BLaER1 (cell line): Measurements from ENCODE around the gene ZNF70.
A peak's percentile ranks its signal among the peaks of the same experiment; 100 is the strongest.

Experiments used
- H3K27ac ChIP-seq: shearing (Covaris generic); formaldehyde crosslinking; 2 replicates; pipeline ENCODE4 v1.8.1; 2022
- H3K27me3 ChIP-seq: shearing (Covaris generic); formaldehyde crosslinking; 2 replicates; pipeline ENCODE4 v1.8.1; 2022
- H3K36me3 ChIP-seq: shearing (Covaris generic); formaldehyde crosslinking; 2 replicates; pipeline ENCODE4 v1.8.1; 2022
- H3K4me1 ChIP-seq: shearing (Covaris generic); formaldehyde crosslinking; 2 replicates; pipeline ENCODE4 v1.8.1; 2022
- H3K4me2 ChIP-seq: shearing (Covaris generic); formaldehyde crosslinking; 2 replicates; pipeline ENCODE4 v1.8.1; 2022
- H3K4me3 ChIP-seq: shearing (Covaris generic); formaldehyde crosslinking; 2 replicates; pipeline ENCODE4 v1.8.1; 2022
- H3K9ac ChIP-seq: shearing (Covaris generic); formaldehyde crosslinking; 2 replicates; pipeline ENCODE4 v1.8.1; 2022
- H3K9me3 ChIP-seq: shearing (Covaris generic); formaldehyde crosslinking; 2 replicates; pipeline ENCODE4 v1.8.1; 2022
- H4K20me1 ChIP-seq: shearing (Covaris generic); formaldehyde crosslinking; 2 replicates; pipeline ENCODE4 v1.8.1; 2022
- Cebpa-rat ChIP-seq: shearing (Covaris generic); IDR thresholded peaks from 2 replicates; pipeline ENCODE4 v1.8.1; 2022

Gene ZNF70

GRCh38 chr22:23762842-23763578 is 12.1 kb upstream of the ZNF70 start, which contains the start of gene C22orf15:
Gene C22orf15 (plus strand): TSS chr22:23762990. CDS start chr22:23763307, 317 bp downstream.
- TF ChIP-seq Cebpa-rat = no peak
- Histone ChIP-seq H3K4me3 (peak within 1 kb of the TSS; percentile 82), H3K36me3 (peaks cover 21% of the 10 kb centered on the region), H3K27ac (peak within 1 kb of the TSS; percentile 77), H3K9ac (peak within 1 kb of the TSS; percentile 72), H3K9me3 (no peaks in the 10 kb centered on the region), H3K27me3 (no peaks in the 10 kb centered on the region), H3K4me1 (peaks cover 87% of the 10 kb centered on the region), H4K20me1 (peaks cover 43% of the 10 kb centered on the region), H3K4me2 (peak within 1 kb of the TSS; percentile 99)

- TF ChIP-seq Cebpa-rat = no peak
- Histone ChIP-seq H3K4me3 (no peak overlapping the region), H3K27ac (no peak overlapping the region), H3K36me3 (peaks cover 12% of the 10 kb centered on the region), H3K4me1 (peaks cover 97% of the 10 kb centered on the region), H3K4me2 (0 out of 2 replicates have a peak overlapping the region, but pooled peaks have one; percentile 43), H4K20me1 (peaks cover 21% of the 10 kb centered on the region), H3K27me3 (no peaks in the 10 kb centered on the region), H3K9me3 (no peaks in the 10 kb centered on the region), H3K9ac (no peak overlapping the region)
Observed at GRCh38 chr22:23760056-23760455, 9.1 kb upstream of the ZNF70 start.

- TF ChIP-seq Cebpa-rat = no peak
- Histone ChIP-seq H3K36me3 (peaks cover 8% of the 10 kb centered on the region), H3K9ac (no peak overlapping the region), H3K4me3 (no peak overlapping the region), H3K9me3 (no peaks in the 10 kb centered on the region), H3K27ac (no peak overlapping the region), H3K4me1 (peaks cover 97% of the 10 kb centered on the region), H3K4me2 (no peak overlapping the region), H3K27me3 (no peaks in the 10 kb centered on the region), H4K20me1 (peaks cover 16% of the 10 kb centered on the region)
Observed at GRCh38 chr22:23759566-23759965, 8.7 kb upstream of the ZNF70 start.

GRCh38 chr22:23756891-23757290 is 6.0 kb upstream of the ZNF70 start:
- no peak for TF ChIP-seq Cebpa-rat

GRCh38 chr22:23755711-23756110 is 4.8 kb upstream of the ZNF70 start:
- no peak overlapping the region for H3K4me3 ChIP-seq
- no peaks in the 10 kb centered on the region for H4K20me1 ChIP-seq
- H3K9ac ChIP-seq = peak overlapping the region; percentile 99; the same call in 1 of the 2 replicates
- H3K4me2 ChIP-seq = peak overlapping the region; percentile 99
- H3K4me1 ChIP-seq = peaks cover 65% of the 10 kb centered on the region
- H3K27me3 ChIP-seq = no peaks in the 10 kb centered on the region
- H3K36me3 ChIP-seq = no peaks in the 10 kb centered on the region
- no peaks in the 10 kb centered on the region for H3K9me3 ChIP-seq
- no peak for TF ChIP-seq Cebpa-rat
- peak overlapping the region; percentile 100 for H3K27ac ChIP-seq

More at GRCh38 chr22:23756891-23757290, 6.0 kb upstream of the ZNF70 start:
- no peak overlapping the region for H3K4me3 ChIP-seq
- peak overlapping the region; percentile 99 for H3K4me2 ChIP-seq
- no peaks in the 10 kb centered on the region for H4K20me1 ChIP-seq
- H3K9me3 ChIP-seq = no peaks in the 10 kb centered on the region
- H3K36me3 ChIP-seq = no peaks in the 10 kb centered on the region
- peaks cover 75% of the 10 kb centered on the region for H3K4me1 ChIP-seq
- H3K9ac ChIP-seq = peak overlapping the region; percentile 27; the same call in 1 of the 2 replicates
- H3K27me3 ChIP-seq = no peaks in the 10 kb centered on the region
- H3K27ac ChIP-seq = peak overlapping the region; percentile 64

- H3K9ac ChIP-seq = peak overlapping the region; percentile 99; the same call in 1 of the 2 replicates
- H3K4me3 ChIP-seq = peak overlapping the region; percentile 83
- no peaks in the 10 kb centered on the region for H3K27me3 ChIP-seq
- peak overlapping the region; percentile 100 for H3K27ac ChIP-seq
- no peaks in the 10 kb centered on the region for H3K36me3 ChIP-seq
- peaks cover 61% of the 10 kb centered on the region for H3K4me1 ChIP-seq
- no peaks in the 10 kb centered on the region for H3K9me3 ChIP-seq
- no peaks in the 10 kb centered on the region for H4K20me1 ChIP-seq
- peak; percentile 49; the same call in 1 of the 2 replicates for TF ChIP-seq Cebpa-rat
- peak overlapping the region; percentile 99 for H3K4me2 ChIP-seq
Observed at GRCh38 chr22:23754980-23755636, 4.2 kb upstream of the ZNF70 start.

- Histone ChIP-seq H3K27me3 (no peaks in the 10 kb centered on the region), H3K9me3 (no peaks in the 10 kb centered on the region), H3K4me3 (peak within 1 kb of the TSS; percentile 83), H3K36me3 (no peaks in the 10 kb centered on the region), H3K9ac (peak within 1 kb of the TSS; percentile 99), H3K27ac (peak within 1 kb of the TSS; percentile 100), H3K4me2 (peak within 1 kb of the TSS; percentile 99), H4K20me1 (peaks cover 6% of the 10 kb centered on the region; the same call in 1 of the 2 replicates), H3K4me1 (peaks cover 61% of the 10 kb centered on the region)
- no peak for TF ChIP-seq Cebpa-rat
Observed at GRCh38 chr22:23754220-23754919, 3.5 kb upstream of the ZNF70 start, which contains the start of gene VPREB3. Gene VPREB3 (minus strand): TSS chr22:23754425. CDS start chr22:23754363, 62 bp downstream.

- Histone ChIP-seq H3K4me1 (peaks cover 63% of the 10 kb centered on the region), H3K36me3 (peaks cover 1% of the 10 kb centered on the region; the same call in 1 of the 2 replicates), H3K27ac (peak overlapping the region; percentile 100), H4K20me1 (peaks cover 9% of the 10 kb centered on the region; the same call in 1 of the 2 replicates), H3K9ac (peak overlapping the region; percentile 99), H3K4me3 (peak overlapping the region; percentile 83), H3K27me3 (no peaks in the 10 kb centered on the region), H3K4me2 (peak overlapping the region; percentile 99), H3K9me3 (no peaks in the 10 kb centered on the region)
- TF ChIP-seq Cebpa-rat = no peak
Observed at GRCh38 chr22:23753385-23753784, 2.5 kb upstream of the ZNF70 start.

GRCh38 chr22:23752750-23753149 is 1.8 kb upstream of the ZNF70 start:
- H3K27ac ChIP-seq = peak overlapping the region; percentile 100
- no peaks in the 10 kb centered on the region for H3K9me3 ChIP-seq
- peaks cover 6% of the 10 kb centered on the region; the same call in 1 of the 2 replicates for H3K36me3 ChIP-seq
- TF ChIP-seq Cebpa-rat = no peak
- peak overlapping the region; percentile 99 for H3K4me2 ChIP-seq
- peak overlapping the region; percentile 83 for H3K4me3 ChIP-seq
- H3K27me3 ChIP-seq = no peaks in the 10 kb centered on the region
- peak overlapping the region; percentile 99 for H3K9ac ChIP-seq
- H3K4me1 ChIP-seq = peaks cover 63% of the 10 kb centered on the region
- H4K20me1 ChIP-seq = peaks cover 15% of the 10 kb centered on the region; the same call in 1 of the 2 replicates
